ENCODE data around the gene XRCC4. TPM values are rescaled to one million over a fixed set of nuclear protein-coding genes. Genes with fewer than 3 reads are reported as not detected.

The XRCC4 gene
- total and polyA plus RNA-seq, 11 donors = 3.3 to 50.5 (median 8.0) TPM

DNA sequence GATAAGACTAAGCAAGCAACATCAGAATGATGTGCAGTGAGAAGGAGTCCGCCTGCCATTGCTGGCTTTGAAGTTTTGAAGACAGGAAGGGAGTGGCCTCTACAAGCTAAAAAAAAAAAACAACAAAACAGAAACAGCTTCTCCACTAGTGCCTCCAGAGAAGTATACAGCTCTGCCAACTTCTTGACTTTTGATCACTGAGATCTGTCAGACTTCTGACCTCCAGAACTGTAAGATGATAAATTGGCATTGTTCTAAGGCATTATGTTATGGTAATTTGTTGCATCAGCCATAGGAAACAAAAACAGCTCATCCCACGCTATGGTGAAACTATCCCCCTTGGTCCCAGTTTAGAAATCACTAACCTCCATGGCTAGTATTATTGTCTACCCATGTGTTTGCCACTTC, 263.2 kb downstream of the XRCC4 start:
- intact Hi-C loops (cut with DNase I) = no loop called here
- Histone ChIP-seq H3K36me3 (no peaks in the 10 kb centered on the region), H3K4me3 (no peak overlapping the region), H3K27ac (peak overlapping the region in 1 of 12 donors; percentile 43), H3K4me1 (peaks cover 0 to 8% (median 0%) of the 10 kb centered on the region in 12 donors), H3K27me3 (no peaks in the 10 kb centered on the region), H3K9me3 (no peaks in the 10 kb centered on the region)
- 63 to 80% (median 65%) methylated on average over 2 of the region's 2 CpGs for WGBS, 4 donors
- no peak for ATAC-seq
- no peak for TF ChIP-seq POLR2A (IDR thresholded peaks at IDR 0.05)
- TF ChIP-seq, protein P1, sequence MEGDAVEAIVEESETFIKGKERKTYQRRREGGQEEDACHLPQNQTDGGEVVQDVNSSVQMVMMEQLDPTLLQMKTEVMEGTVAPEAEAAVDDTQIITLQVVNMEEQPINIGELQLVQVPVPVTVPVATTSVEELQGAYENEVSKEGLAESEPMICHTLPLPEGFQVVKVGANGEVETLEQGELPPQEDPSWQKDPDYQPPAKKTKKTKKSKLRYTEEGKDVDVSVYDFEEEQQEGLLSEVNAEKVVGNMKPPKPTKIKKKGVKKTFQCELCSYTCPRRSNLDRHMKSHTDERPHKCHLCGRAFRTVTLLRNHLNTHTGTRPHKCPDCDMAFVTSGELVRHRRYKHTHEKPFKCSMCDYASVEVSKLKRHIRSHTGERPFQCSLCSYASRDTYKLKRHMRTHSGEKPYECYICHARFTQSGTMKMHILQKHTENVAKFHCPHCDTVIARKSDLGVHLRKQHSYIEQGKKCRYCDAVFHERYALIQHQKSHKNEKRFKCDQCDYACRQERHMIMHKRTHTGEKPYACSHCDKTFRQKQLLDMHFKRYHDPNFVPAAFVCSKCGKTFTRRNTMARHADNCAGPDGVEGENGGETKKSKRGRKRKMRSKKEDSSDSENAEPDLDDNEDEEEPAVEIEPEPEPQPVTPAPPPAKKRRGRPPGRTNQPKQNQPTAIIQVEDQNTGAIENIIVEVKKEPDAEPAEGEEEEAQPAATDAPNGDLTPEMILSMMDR (IDR thresholded peaks at IDR 0.05) = no peak
- DNase-seq = no peak

DNA sequence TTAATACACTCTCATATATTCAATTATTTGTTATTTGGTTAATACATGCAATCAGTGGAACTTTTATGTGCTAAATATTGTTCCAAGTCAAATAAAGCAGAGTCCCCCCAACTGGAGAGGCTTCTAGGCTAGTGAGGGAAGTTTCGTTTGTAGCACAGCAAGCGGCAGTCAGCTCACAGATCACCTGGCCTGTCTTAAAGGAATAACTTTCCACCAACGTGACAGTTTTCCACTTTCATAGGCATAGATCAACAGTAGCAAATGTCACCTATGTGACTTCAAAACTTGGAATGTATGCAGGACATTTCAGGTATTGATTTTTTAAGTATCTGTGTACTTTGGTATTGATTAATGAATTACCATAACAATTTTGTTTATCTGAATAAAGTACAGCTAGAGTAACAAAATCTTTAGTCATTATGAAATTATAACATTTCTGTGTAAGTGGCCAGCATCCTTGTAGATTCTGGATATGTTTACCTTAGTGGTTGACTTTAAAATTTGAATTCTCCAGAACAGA, 264.5 kb downstream of the XRCC4 start:
- intact Hi-C loops (cut with DNase I) = no loop called here
- Histone ChIP-seq H3K4me1 (peaks cover 0 to 8% (median 0%) of the 10 kb centered on the region in 12 donors), H3K4me3 (no peak overlapping the region), H3K9me3 (peaks cover 0 to 5% (median 0%) of the 10 kb centered on the region in 12 donors), H3K36me3 (no peaks in the 10 kb centered on the region), H3K27ac (peak overlapping the region in 2 of 12 donors; percentile 11 to 20), H3K27me3 (no peaks in the 10 kb centered on the region)
- ATAC-seq = no peak
- DNase-seq = no peak
- 85 to 88% (median 87%) methylated on average over 3 of the region's 3 CpGs for WGBS, 4 donors
- TF ChIP-seq POLR2A (IDR thresholded peaks at IDR 0.05) = no peak
- TF ChIP-seq, protein P1 (IDR thresholded peaks at IDR 0.05) = no peak

DNA sequence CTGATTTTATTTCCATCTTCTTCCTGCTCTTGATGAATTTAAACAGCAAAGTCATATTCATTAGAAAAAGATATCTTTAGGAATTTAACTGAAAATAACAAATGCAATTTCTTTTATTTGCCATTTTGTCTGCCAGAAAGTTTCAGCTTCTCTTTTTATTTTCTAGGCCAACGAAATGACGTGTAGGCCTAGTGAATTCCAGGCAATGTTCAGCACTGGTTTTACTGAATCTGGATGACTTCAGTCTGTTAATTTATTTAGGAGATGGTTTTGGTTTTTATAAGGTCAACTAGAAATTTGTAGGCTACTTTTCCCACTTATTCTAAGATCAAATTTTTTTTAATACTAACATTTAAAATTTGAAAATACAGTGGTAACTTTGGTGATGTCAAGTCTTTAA, 265.1 kb downstream of the XRCC4 start:
- intact Hi-C loops (cut with DNase I) = no loop called here
- peaks cover 0 to 8% (median 0%) of the 10 kb centered on the region in 12 donors for H3K4me1 ChIP-seq
- no peaks in the 10 kb centered on the region for H3K36me3 ChIP-seq
- TF ChIP-seq, protein P1 (IDR thresholded peaks at IDR 0.05) = no peak
- no peak for TF ChIP-seq POLR2A (IDR thresholded peaks at IDR 0.05)
- peaks cover 0 to 10% (median 0%) of the 10 kb centered on the region in 12 donors for H3K9me3 ChIP-seq
- WGBS, 4 donors = 83 to 93% (median 86%) methylated on average over 2 of the region's 2 CpGs
- no peak overlapping the region for H3K4me3 ChIP-seq
- DNase-seq = no peak
- peak in 1 of 4 donors; percentile 37 for ATAC-seq
- H3K27me3 ChIP-seq = no peaks in the 10 kb centered on the region
- H3K27ac ChIP-seq = peak overlapping the region in 4 of 12 donors; percentile 4 to 59 (median 24)

DNA sequence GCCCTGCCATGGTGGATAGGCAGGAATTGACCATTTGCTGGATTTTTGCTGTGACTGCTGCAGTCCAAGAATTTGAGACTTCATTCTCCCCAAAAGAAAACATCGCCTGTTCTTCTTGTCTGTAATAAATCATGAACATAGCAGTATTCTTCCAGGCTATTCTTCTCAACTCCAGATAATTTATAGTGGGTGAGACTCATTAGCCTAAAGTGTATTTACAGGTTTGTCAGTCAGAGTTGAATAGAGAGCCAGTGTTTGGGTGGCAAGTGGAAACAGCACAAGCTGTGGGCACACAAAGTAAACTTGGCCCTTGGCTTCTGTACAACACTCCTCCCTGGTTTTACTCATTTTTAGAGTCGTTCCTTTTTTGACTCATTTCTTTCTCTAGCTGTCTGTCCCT, 266.0 kb downstream of the XRCC4 start:
- TF ChIP-seq, protein P1 (IDR thresholded peaks at IDR 0.05) = no peak
- TF ChIP-seq POLR2A (IDR thresholded peaks at IDR 0.05) = no peak
- Histone ChIP-seq H3K27ac (peak overlapping the region in 4 of 12 donors; percentile 4 to 59 (median 24)), H3K27me3 (no peaks in the 10 kb centered on the region), H3K9me3 (peaks cover 0 to 19% (median 3%) of the 10 kb centered on the region in 12 donors), H3K4me3 (no peak overlapping the region), H3K36me3 (no peaks in the 10 kb centered on the region), H3K4me1 (peaks cover 0 to 8% (median 0%) of the 10 kb centered on the region in 12 donors)
- intact Hi-C loops (cut with DNase I) = no loop called here
- DNase-seq (no peak), ATAC-seq (no peak)
- 83 to 87% (median 84%) methylated on average over 2 of the region's 2 CpGs for WGBS, 4 donors

Data from heart left ventricle (tissue), 16 donors.